RWPE1 (cell line): ENCODE data around the gene FRAS1.

Experiments
- CTCF ChIA-PET: fragments of 350-600 bp; sonication (Branson Sonifier 250); formaldehyde crosslinking; extraction: SDS; loops from one replicate; lab custom pipeline; 2021; lab: Yijun Ruan, JAX
- POLR2A ChIA-PET: fragments of 400-600 bp; formaldehyde crosslinking; extraction: SDS; loops from one replicate; lab custom pipeline; 2020; ENCODE audit warnings: antibody characterized with exemption; ENCODE audit not compliant: low non-redundant PET; lab: Yijun Ruan, JAX
- DNase-seq: peaks from one replicate; pipeline ENCODE4 v3.0.0; 2012; ENCODE audit warnings: low spot score
- H3K27ac ChIP-seq: fragments of 450-650 bp; 2 replicates; pipeline ENCODE4 v1.5.1; 2017
- CTCF ChIP-seq: fragments of 450-650 bp; conservative IDR thresholded peaks from 2 replicates; pipeline ENCODE4 v1.5.1; 2017; ENCODE audit warnings: low read depth, mild to moderate bottlenecking

FRAS1 gene

GRCh38 chr4:78092850-78093249 lies 35.7 kb downstream of the FRAS1 start:
- TF ChIP-seq CTCF: no peak
- ChIA-PET POLR2A (no interaction called here), CTCF (interaction anchor here (0.5 to 0.6 kb wide), 3 partner anchors 36 to 1479 kb away, joined by 3 to 5 read pairs (median 5); partner anchors contain the start of gene FRAS1)
- no peak overlapping the region for H3K27ac ChIP-seq
- DNase-seq: no peak

- ChIA-PET CTCF (no interaction called here), POLR2A (no interaction called here)
- TF ChIP-seq CTCF: no peak
These were observed 38.0 kb downstream of the FRAS1 start for GRCh38 chr4:78095081-78095480.

GRCh38 chr4:78099058-78099457 lies 41.9 kb downstream of the FRAS1 start:
- TF ChIP-seq CTCF: no peak
- CTCF ChIA-PET: no interaction called here
- H3K27ac ChIP-seq: no peak overlapping the region
- no peak for DNase-seq
- POLR2A ChIA-PET: no interaction called here

More at GRCh38 chr4:78095081-78095480, 38.0 kb downstream of the FRAS1 start:
- DNase-seq: no peak
- no peak overlapping the region for H3K27ac ChIP-seq

GRCh38 chr4:78100060-78100459 lies 42.9 kb downstream of the FRAS1 start:
- TF ChIP-seq CTCF: no peak
- CTCF ChIA-PET: interaction anchor here (0.6 kb wide), 2 partner anchors 68 to 325 kb away, joined by 4 to 5 read pairs; no protein-coding TSS in a partner anchor
- POLR2A ChIA-PET: no interaction called here
- no peak for DNase-seq
- H3K27ac ChIP-seq: no peak overlapping the region

GRCh38 chr4:78119698-78120097 lies 62.6 kb downstream of the FRAS1 start:
- ChIA-PET CTCF (no interaction called here), POLR2A (no interaction called here)
- H3K27ac ChIP-seq: no peak overlapping the region
- TF ChIP-seq CTCF: no peak
- DNase-seq: no peak

- ChIA-PET CTCF (no interaction called here), POLR2A (no interaction called here)
- DNase-seq: no peak
- H3K27ac ChIP-seq: no peak overlapping the region
- TF ChIP-seq CTCF: no peak
These were observed 63.2 kb downstream of the FRAS1 start for GRCh38 chr4:78120144-78120880.
